GM18520 (cell line): ENCODE results near the gene ITGA2B.

Source experiments
- ATAC-seq: cut with Tn5 transposase; IDR thresholded peaks from one replicate; pipeline ENCODE4 v1.9.1; 2021; ENCODE audit not compliant: unreplicated experiment

The ITGA2B gene

GRCh38 chr17:44389281-44389680, at the start of gene ITGA2B:
TSS of gene ITGA2B (minus strand) at chr17:44389649. CDS start at chr17:44389473, 176 bp downstream.
- no peak for ATAC-seq

GRCh38 chr17:44439168-44439567, 49.7 kb upstream of the ITGA2B start:
- ATAC-seq, result no peak

GRCh38 chr17:44438636-44439035, 49.2 kb upstream of the ITGA2B start:
- peak; percentile 34 for ATAC-seq

GRCh38 chr17:44436336-44436735, 46.9 kb upstream of the ITGA2B start:
- ATAC-seq, result no peak

GRCh38 chr17:44432254-44433157, 43.1 kb upstream of the ITGA2B start:
- ATAC-seq, result no peak

GRCh38 chr17:44424828-44425461, 35.5 kb upstream of the ITGA2B start:
- ATAC-seq, result no peak

GRCh38 chr17:44417553-44417952, 28.1 kb upstream of the ITGA2B start:
- no peak for ATAC-seq

- ATAC-seq, result no peak
Observed at GRCh38 chr17:44416558-44417289, 27.3 kb upstream of the ITGA2B start.

- ATAC-seq, result no peak
Observed at GRCh38 chr17:44414394-44415155, 25.1 kb upstream of the ITGA2B start.

GRCh38 chr17:44409309-44410028, 20.0 kb upstream of the ITGA2B start:
- ATAC-seq, result peak; percentile 18

- peak; percentile 73 for ATAC-seq
Observed at GRCh38 chr17:44408786-44409185, 19.3 kb upstream of the ITGA2B start.

GRCh38 chr17:44402564-44403172, 13.2 kb upstream of the ITGA2B start:
- ATAC-seq, result peak; percentile 62

- ATAC-seq, result no peak
Observed at GRCh38 chr17:44400226-44400847, 10.9 kb upstream of the ITGA2B start.

- ATAC-seq, result no peak
Observed at GRCh38 chr17:44398692-44399691, 9.5 kb upstream of the ITGA2B start.

GRCh38 chr17:44397479-44398440, 8.3 kb upstream of the ITGA2B start:
- ATAC-seq, result no peak

- ATAC-seq, result no peak
Observed at GRCh38 chr17:44396946-44397345, 7.5 kb upstream of the ITGA2B start.

- ATAC-seq, result no peak
Observed at GRCh38 chr17:44394833-44395232, 5.4 kb upstream of the ITGA2B start.
